H1 (cell line): ENCODE data around the gene PLPP4. TPM values are rescaled to one million over a fixed set of nuclear protein-coding genes. Genes with fewer than 3 reads are reported as not detected.

ENCODE experiments used
- CTCF ChIA-PET: fragments of 300-600 bp; sonication (Branson Sonifier 250); formaldehyde crosslinking; loops from one replicate; lab custom pipeline; 2021; ENCODE audit not compliant: partially characterized antibody; lab: Charles Lee
- POLR2A ChIA-PET: fragments of 300-600 bp; sonication (Branson Sonifier 250); formaldehyde crosslinking; loops from one replicate; lab custom pipeline; 2021; ENCODE audit warnings: inconsistent platforms; ENCODE audit not compliant: partially characterized antibody; lab: Charles Lee
- DNase-seq, 2 experiments: peaks; one replicate each; pipeline versions ENCODE4 v3.0.0 to v3.0.0-alpha.2; 2010 to 2022; ENCODE audit warnings: low spot score in 2 of 2, low read depth in 1 of 2, mixed read lengths in 1 of 2
- FAIRE-seq: peaks from 2 replicates; lab custom pipeline; 2011; peaks lifted over from hg19 to GRCh38; lab: Jason Lieb, UNC
- H2AFZ ChIP-seq: 2 replicates; pipeline ENCODE4 v1.8.1; 2012; ENCODE audit warnings: low read length, inconsistent platforms
- H2AK5ac ChIP-seq: 2 replicates; pipeline ENCODE4 v1.6.1; 2013; ENCODE audit warnings: low read depth, low read length
- H2BK120ac ChIP-seq: replicated peaks from 2 replicates; pipeline ENCODE3; 2013; ENCODE audit warnings: low read depth, low read length, inconsistent platforms
- H2BK12ac ChIP-seq: 2 replicates; pipeline ENCODE4 v1.6.1; 2013; ENCODE audit warnings: low read depth, low read length
- H2BK15ac ChIP-seq: 2 replicates; pipeline ENCODE4 v1.6.1; 2013; ENCODE audit warnings: low read length
- H2BK20ac ChIP-seq: 2 replicates; pipeline ENCODE4 v1.6.1; 2013; ENCODE audit warnings: low read length
- H2BK5ac ChIP-seq: 2 replicates; pipeline ENCODE4 v1.6.1; 2013; ENCODE audit warnings: low read depth, low read length
- H3K14ac ChIP-seq: 2 replicates; pipeline ENCODE4 v1.6.1; 2013; ENCODE audit warnings: inconsistent platforms; ENCODE audit not compliant: insufficient read length
- H3K18ac ChIP-seq: 2 replicates; pipeline ENCODE4 v1.6.1; 2013; ENCODE audit warnings: low read length; ENCODE audit errors: extremely low read depth
- H3K23ac ChIP-seq: 2 replicates; pipeline ENCODE4 v1.6.1; 2013; ENCODE audit warnings: inconsistent platforms; ENCODE audit not compliant: insufficient read length
- H3K23me2 ChIP-seq: 2 replicates; pipeline ENCODE4 v1.6.1; 2013; ENCODE audit warnings: low read depth, low read length
- H3K27ac ChIP-seq: 2 replicates; pipeline ENCODE4 v1.6.1; 2011; ENCODE audit warnings: low read depth, low read length, inconsistent platforms
- H3K27me3 ChIP-seq, 4 experiments: replicated peaks in 1 of 4; 1 replicate in 1 of 4; 2 replicates in 3 of 4; pipeline versions ENCODE4 v1.6.1 to v1.8.1; 2011 to 2013; ENCODE audit warnings: low read length in 3 of 4, mild to moderate bottlenecking in 3 of 4, inconsistent platforms in 2 of 4, mixed read lengths in 2 of 4, moderate library complexity in 1 of 4; ENCODE audit not compliant: control insufficient read depth in 3 of 4, insufficient read depth in 3 of 4; ENCODE audit errors: extremely low read depth in 1 of 4
- H3K36me3 ChIP-seq, 4 experiments: 2 replicates each; pipeline versions ENCODE4 v1.6.1 to v1.8.1; 2011 to 2013; ENCODE audit warnings: mild to moderate bottlenecking in 4 of 4, low read length in 3 of 4, moderate library complexity in 2 of 4, control low read depth in 1 of 4, inconsistent platforms in 1 of 4; ENCODE audit not compliant: insufficient read depth in 4 of 4, control insufficient read depth in 2 of 4
- H3K4ac ChIP-seq: replicated peaks from 2 replicates; pipeline ENCODE3; 2013; ENCODE audit warnings: low read length, low read depth, mixed read lengths, inconsistent platforms; ENCODE audit not compliant: insufficient read length
- H3K4me1 ChIP-seq, 4 experiments: replicated peaks in 1 of 4; 1 replicate in 1 of 4; 2 replicates in 3 of 4; pipeline versions ENCODE4 v1.6.1 to v1.8.1; 2011 to 2013; ENCODE audit warnings: low read length in 3 of 4, inconsistent platforms in 2 of 4, mixed read lengths in 1 of 4; ENCODE audit not compliant: insufficient read depth in 4 of 4, control insufficient read depth in 3 of 4
- H3K4me2 ChIP-seq, 2 experiments: 2 replicates each; pipeline versions ENCODE4 v1.6.1 to v1.8.1; 2011 to 2013; ENCODE audit warnings: low read depth in 2 of 2, low read length in 2 of 2, control low read depth in 1 of 2, inconsistent platforms in 1 of 2, mild to moderate bottlenecking in 1 of 2; ENCODE audit not compliant: insufficient read depth in 1 of 2
- H3K4me3 ChIP-seq, 4 experiments: fragments of 200-600, 300-600 bp in 1 of 4; sonication (generic), shearing (Covaris generic), sonication (Bioruptor Twin) in 1 of 4; 2 replicates each; pipeline versions ENCODE4 v1.5.1 to v1.8.1; 2011 to 2016; ENCODE audit warnings: low read length in 4 of 4, low read depth in 3 of 4, control low read depth in 2 of 4, inconsistent platforms in 2 of 4, mild to moderate bottlenecking in 2 of 4, mixed read lengths in 1 of 4, moderate library complexity in 1 of 4; ENCODE audit not compliant: insufficient read depth in 2 of 4; ENCODE audit errors: extremely low read depth in 1 of 4
- H3K56ac ChIP-seq: replicated peaks from 2 replicates; pipeline ENCODE3; 2013; ENCODE audit warnings: low read depth, mild to moderate bottlenecking, mixed read lengths, low read length, inconsistent platforms; ENCODE audit not compliant: insufficient read length
- H3K79me1 ChIP-seq: 2 replicates; pipeline ENCODE4 v1.6.1; 2013; ENCODE audit warnings: low read depth, low read length, control low read depth
- H3K79me2 ChIP-seq, 2 experiments: 2 replicates each; pipeline versions ENCODE4 v1.6.1 to v1.8.1; 2012 to 2013; ENCODE audit warnings: low read length in 2 of 2, mild to moderate bottlenecking in 2 of 2, inconsistent platforms in 1 of 2; ENCODE audit not compliant: insufficient read depth in 2 of 2, control insufficient read depth in 1 of 2
- H3K9ac ChIP-seq, 4 experiments: replicated peaks in 1 of 4; 1 replicate in 1 of 4; 2 replicates in 3 of 4; pipeline versions ENCODE4 v1.6.1 to v1.8.1; 2011 to 2013; ENCODE audit warnings: low read depth in 3 of 4, low read length in 3 of 4, control low read depth in 2 of 4, mild to moderate bottlenecking in 2 of 4, moderate library complexity in 2 of 4, inconsistent platforms in 1 of 4; ENCODE audit errors: extremely low read depth in 1 of 4
- H3K9me3 ChIP-seq, 2 experiments: 2 replicates each; pipeline versions ENCODE4 v1.6.1 to v1.8.1; 2012 to 2013; ENCODE audit warnings: mild to moderate bottlenecking in 2 of 2, moderate library complexity in 2 of 2, control low read depth in 1 of 2, inconsistent platforms in 1 of 2, low read depth in 1 of 2, low read length in 1 of 2, mixed read lengths in 1 of 2; ENCODE audit not compliant: insufficient read depth in 2 of 2
- H4K20me1 ChIP-seq, 2 experiments: replicated peaks in 1 of 2; 2 replicates each; pipeline versions ENCODE3 to v1.8.1; 2011 to 2013; ENCODE audit warnings: inconsistent platforms in 2 of 2, low read length in 2 of 2, mild to moderate bottlenecking in 1 of 2; ENCODE audit not compliant: insufficient read depth in 2 of 2, control insufficient read depth in 1 of 2
- H4K5ac ChIP-seq: 2 replicates; pipeline ENCODE4 v1.6.1; 2013; ENCODE audit warnings: low read length, low read depth, mixed read lengths, inconsistent platforms; ENCODE audit not compliant: insufficient read length
- H4K8ac ChIP-seq: 2 replicates; pipeline ENCODE4 v1.8.0; 2013; ENCODE audit warnings: mild to moderate bottlenecking, moderate library complexity, low read length, inconsistent platforms; ENCODE audit not compliant: insufficient read depth; ENCODE audit errors: extremely low read depth
- H4K91ac ChIP-seq: replicated peaks from 2 replicates; pipeline ENCODE3; 2013; ENCODE audit warnings: low read length, mixed read lengths, inconsistent platforms; ENCODE audit not compliant: insufficient read length
- CBX5 ChIP-seq: fragments of 300-800, 300-1000 bp; sonication (generic); IDR thresholded peaks from 2 replicates; pipeline ENCODE4 v1.7.1; 2016; ENCODE audit warnings: antibody characterized with exemption, low read length, low read depth
- JUND ChIP-seq: IDR thresholded peaks from 2 replicates; pipeline ENCODE4 v1.6.1; 2011; ENCODE audit warnings: mild to moderate bottlenecking, improper control_type of control experiment, low read length
- RAD21 ChIP-seq, 2 experiments: IDR thresholded peaks in 1 of 2; conservative IDR thresholded peaks in 1 of 2; 2 replicates each; pipeline ENCODE4 v1.6.1; 2011; ENCODE audit warnings: low read depth in 2 of 2, low read length in 2 of 2, improper control_type of control experiment in 1 of 2, inconsistent platforms in 1 of 2, mild to moderate bottlenecking in 1 of 2, moderate library complexity in 1 of 2
- SP4 ChIP-seq: IDR thresholded peaks from 2 replicates; pipeline ENCODE4 v1.6.1; 2012; ENCODE audit warnings: low read length, inconsistent platforms
- YY1 ChIP-seq: IDR thresholded peaks from 2 replicates; pipeline ENCODE4 v1.6.1; 2011; ENCODE audit warnings: low read depth, mild to moderate bottlenecking, low read length
- WGBS, 2 experiments: shearing (Covaris generic) in 1 of 2; methylation state at CpG; one replicate each; pipeline versions ENCODE4 v1.1.6 to v1.1.7; 2013 to 2015; ENCODE audit warnings: low lambda C conversion rate in 2 of 2, mixed read lengths in 2 of 2, inconsistent platforms in 1 of 2, low coverage in 1 of 2, missing lambda C conversion rate in 1 of 2; ENCODE audit not compliant: insufficient replicate concordance in 2 of 2, insufficient coverage in 1 of 2, insufficient read length in 1 of 2; ENCODE audit errors: extremely low coverage in 1 of 2, missing lambda C conversion rate in 1 of 2; 5-methylcytosine and 5-hydroxymethylcytosine counted together
- polyA plus RNA-seq, 7 experiments: library from polyadenylated mRNA; depleted of rRNA in 3 of 7; stranded (reverse) in 5 of 7; unstranded in 2 of 7; fragments of >200 nt in 5 of 7; fragments of 200-250 nt in 2 of 7; gene quantifications; 1 replicate in 5 of 7; 2 replicates in 1 of 7; 4 replicates in 1 of 7; pipeline versions ENCODE4 v1.2.1 to v1.2.3, GENCODE V29; 2011 to 2013; ENCODE audit warnings: missing spikeins in 2 of 7, mixed read lengths in 2 of 7
- total RNA-seq: library from RNA; stranded (reverse); fragmentation: NEBNext Ultra II Directional; extraction: Animal tissue kit (Norgen Biotek cat#: 25700); gene quantifications from 2 replicates; pipeline ENCODE4 v1.2.1, GENCODE V29; 2021
- TF ChIP-seq, protein P1 (sequence below): IDR thresholded peaks from 2 replicates; pipeline ENCODE4 v1.6.1; 2012; ENCODE audit warnings: low read length, inconsistent platforms
- TF ChIP-seq, protein P2 (sequence below): IDR thresholded peaks from 2 replicates; pipeline ENCODE4 v1.6.1; 2012; ENCODE audit warnings: inconsistent platforms

The PLPP4 gene
- total and polyA plus RNA-seq, 2 of the 8 experiments (the other 6 are each of a cell fraction or from before 2014, with no cell fraction given) = 0.30 TPM; not detected in 1

DNA sequence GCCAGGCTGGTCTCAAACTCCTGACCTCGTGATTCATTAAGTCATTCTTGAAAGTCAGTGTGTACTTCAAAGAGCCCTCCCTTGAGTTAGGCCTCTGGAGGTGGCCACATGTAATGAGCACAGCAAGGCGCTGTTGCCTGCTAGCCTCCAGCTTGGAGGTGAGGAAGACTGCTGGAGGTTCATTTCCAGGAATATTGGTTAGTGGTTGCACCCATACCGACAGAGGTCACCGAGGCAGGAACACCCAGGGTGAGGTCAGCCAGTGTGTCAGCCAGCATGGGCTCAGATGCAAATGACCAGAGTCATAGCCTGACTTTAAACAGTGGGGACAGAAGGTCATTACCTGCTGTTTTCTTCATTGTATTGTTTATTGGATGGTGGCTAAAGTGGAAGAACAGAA lies 85.0 kb downstream of the PLPP4 start:
- Histone ChIP-seq H3K9me3 (no peaks in the 10 kb centered on the region), H2BK5ac (no peak overlapping the region), H2BK15ac (no peak overlapping the region), H3K4me3 (no peak overlapping the region), H3K27ac (no peak overlapping the region), H3K9ac (no peak overlapping the region), H3K18ac (no peak overlapping the region), H4K91ac (no peak overlapping the region), H4K8ac (no peak overlapping the region), H2BK12ac (no peak overlapping the region), H2AFZ (no peak overlapping the region), H3K23ac (no peak overlapping the region), H3K4me2 (no peak overlapping the region), H2BK120ac (no peak overlapping the region), H3K23me2 (no peaks in the 10 kb centered on the region), H3K27me3 (no peaks in the 10 kb centered on the region), H3K36me3 (no peaks in the 10 kb centered on the region), H3K4ac (no peak overlapping the region), H4K20me1 (no peaks in the 10 kb centered on the region), H3K4me1 (no peaks in the 10 kb centered on the region; a peak in 1 of 7 replicates), H3K79me2 (no peaks in the 10 kb centered on the region), H3K79me1 (no peaks in the 10 kb centered on the region), H2AK5ac (no peak overlapping the region), H3K56ac (no peak overlapping the region), H4K5ac (no peak overlapping the region), H2BK20ac (no peak overlapping the region), H3K14ac (no peak overlapping the region)
- ChIA-PET CTCF (no interaction called here), POLR2A (no interaction called here)
- FAIRE-seq = no peak
- WGBS, 2 experiments = 78% methylated on average over 4 of the region's 4 CpGs; no CpG with 5 or more reads in 1 of the 2 experiments
- DNase-seq = no peak
- TF ChIP-seq, protein P1, sequence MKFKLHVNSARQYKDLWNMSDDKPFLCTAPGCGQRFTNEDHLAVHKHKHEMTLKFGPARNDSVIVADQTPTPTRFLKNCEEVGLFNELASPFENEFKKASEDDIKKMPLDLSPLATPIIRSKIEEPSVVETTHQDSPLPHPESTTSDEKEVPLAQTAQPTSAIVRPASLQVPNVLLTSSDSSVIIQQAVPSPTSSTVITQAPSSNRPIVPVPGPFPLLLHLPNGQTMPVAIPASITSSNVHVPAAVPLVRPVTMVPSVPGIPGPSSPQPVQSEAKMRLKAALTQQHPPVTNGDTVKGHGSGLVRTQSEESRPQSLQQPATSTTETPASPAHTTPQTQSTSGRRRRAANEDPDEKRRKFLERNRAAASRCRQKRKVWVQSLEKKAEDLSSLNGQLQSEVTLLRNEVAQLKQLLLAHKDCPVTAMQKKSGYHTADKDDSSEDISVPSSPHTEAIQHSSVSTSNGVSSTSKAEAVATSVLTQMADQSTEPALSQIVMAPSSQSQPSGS = no peak
- TF ChIP-seq, protein P2, sequence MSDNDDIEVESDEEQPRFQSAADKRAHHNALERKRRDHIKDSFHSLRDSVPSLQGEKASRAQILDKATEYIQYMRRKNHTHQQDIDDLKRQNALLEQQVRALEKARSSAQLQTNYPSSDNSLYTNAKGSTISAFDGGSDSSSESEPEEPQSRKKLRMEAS = no peak
- TF ChIP-seq SP4 = no peak
- TF ChIP-seq CBX5 = no peak
- no peak for TF ChIP-seq RAD21 (IDR thresholded peaks at IDR 0.05 in 1 of 2, conservative IDR thresholded peaks at IDR 0.05 in 1 of 2; ENCODE audit: low read depth in 2 of 2, low read length in 2 of 2)
- no peak for TF ChIP-seq YY1
- no peak for TF ChIP-seq JUND
